NCI-H69 (cell line): Measurements from ENCODE around the gene PPWD1.
A peak's percentile ranks its signal among the peaks of the same experiment; 100 is the strongest.
"Not testable (repeated sequence)": the region's sequence is repeated elsewhere in the genome, so short reads cannot be mapped to it uniquely, and the experiment has no call there.

Source experiments
- DNase-seq: peaks from one replicate; lab custom pipeline; 2025; lab: John Stamatoyannopoulos, UW

Gene PPWD1

GRCh38 chr5:65562731-65563701 is at the start of gene PPWD1, which contains the start of gene CENPK:
TSS of gene PPWD1 (plus strand) at chr5:65563296. CDS start at chr5:65563311, 15 bp downstream.
TSS of gene CENPK (minus strand) at chr5:65563168. CDS start at chr5:65554907, 8,261 bp downstream.
- peak; percentile 99 for DNase-seq

- no peak for DNase-seq
Measured at GRCh38 chr5:65525726-65526125, 37.4 kb upstream of the PPWD1 start.

DNA sequence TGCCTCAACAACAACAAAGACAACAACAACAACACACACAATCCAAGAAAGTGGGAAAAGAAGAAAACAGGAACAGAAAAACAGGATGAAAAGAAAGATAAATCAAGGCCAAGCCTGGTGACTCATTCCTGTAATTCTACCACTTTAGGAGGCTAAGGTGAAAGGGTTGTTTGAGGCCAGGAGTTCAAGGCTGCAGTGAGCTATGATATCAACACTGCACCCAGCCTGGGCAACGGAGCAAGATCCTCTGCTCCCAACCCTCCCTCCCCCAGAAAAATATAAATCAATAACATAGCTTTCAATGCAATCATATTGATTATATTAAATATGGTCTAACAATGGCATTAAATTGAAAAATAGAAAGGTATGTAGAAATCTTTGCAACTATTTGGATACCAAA is 32.2 kb upstream of the PPWD1 start:
- DNase-seq: no peak

DNA sequence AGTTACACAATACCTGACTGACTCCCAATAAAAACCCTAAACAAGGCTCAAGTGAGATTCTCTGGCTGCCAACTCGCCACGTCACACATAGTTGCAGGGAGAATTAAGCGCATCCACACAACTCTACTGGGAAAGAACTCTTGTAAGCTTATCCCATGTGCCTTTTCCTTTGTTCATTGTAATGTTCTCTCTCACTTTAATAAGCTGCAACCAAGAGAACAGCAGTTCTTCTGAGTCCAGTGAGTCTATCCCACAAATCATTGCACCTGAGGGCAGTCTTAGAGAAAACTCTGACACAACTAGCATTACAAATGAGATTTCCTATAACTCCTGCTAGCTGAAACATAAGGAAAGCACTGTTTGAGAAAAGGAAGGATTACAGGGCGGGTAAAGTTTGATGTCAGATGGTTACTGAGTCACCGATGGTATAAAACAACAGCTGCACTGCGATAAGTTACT is 27.5 kb upstream of the PPWD1 start:
- no peak for DNase-seq

DNA sequence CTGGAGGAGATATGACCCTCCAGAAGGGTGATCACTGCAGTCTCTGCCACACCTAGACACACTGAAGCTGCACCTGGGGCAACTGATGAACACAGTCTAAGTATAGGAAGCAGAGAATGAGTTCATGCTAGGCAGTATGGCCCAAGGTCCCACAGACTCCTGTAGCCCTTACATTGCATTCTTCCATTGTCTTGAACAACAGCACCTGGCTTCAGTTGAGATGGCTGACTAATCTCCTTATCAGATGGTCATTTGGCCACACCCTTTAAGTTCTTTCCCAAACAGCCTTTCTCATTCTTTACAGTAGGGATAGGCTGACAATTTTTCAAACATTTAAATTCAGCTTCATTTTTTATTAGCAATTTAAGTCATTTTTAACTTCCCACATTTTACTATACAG is 23.3 kb upstream of the PPWD1 start:
- DNase-seq: no peak

DNA sequence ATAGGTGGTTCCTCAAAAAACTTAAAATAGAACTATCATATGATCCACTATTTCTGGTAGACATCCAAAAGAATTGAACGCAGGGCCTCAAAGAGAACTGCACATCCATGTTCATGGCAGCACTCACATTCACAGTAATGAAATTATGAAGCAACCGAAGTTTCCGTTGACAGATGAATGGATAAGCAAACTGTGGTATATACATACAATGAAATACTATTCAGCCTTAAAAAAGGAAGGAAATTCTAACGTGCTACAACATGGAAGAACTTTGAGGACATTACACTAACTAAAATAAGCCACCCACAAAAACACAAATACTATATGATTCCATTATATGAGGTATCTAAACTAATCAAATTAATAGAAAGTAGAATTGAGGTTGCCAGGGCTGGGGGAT is 18.6 kb upstream of the PPWD1 start:
- no peak for DNase-seq

DNA sequence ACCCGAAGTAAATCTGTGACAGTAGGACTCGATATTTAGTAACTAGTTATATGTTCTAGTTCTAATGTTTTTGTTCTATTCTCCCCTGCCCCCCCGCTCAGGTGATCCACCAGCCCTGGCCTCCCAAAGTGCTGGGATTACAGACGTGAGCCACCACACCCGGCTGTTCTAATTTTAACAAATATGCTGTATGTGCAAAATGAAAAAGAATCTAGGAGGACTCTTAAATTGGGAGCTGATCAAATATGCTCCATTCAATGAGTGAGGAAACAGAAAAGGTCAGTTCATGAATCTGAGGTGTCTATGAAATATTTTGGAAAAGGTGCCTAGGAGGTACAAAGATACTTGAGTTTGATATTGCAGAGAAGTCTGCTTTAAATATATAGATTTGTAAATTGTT is 17.0 kb upstream of the PPWD1 start:
- no peak for DNase-seq

- no peak for DNase-seq
Measured at GRCh38 chr5:65548281-65548680, 14.8 kb upstream of the PPWD1 start.

DNA sequence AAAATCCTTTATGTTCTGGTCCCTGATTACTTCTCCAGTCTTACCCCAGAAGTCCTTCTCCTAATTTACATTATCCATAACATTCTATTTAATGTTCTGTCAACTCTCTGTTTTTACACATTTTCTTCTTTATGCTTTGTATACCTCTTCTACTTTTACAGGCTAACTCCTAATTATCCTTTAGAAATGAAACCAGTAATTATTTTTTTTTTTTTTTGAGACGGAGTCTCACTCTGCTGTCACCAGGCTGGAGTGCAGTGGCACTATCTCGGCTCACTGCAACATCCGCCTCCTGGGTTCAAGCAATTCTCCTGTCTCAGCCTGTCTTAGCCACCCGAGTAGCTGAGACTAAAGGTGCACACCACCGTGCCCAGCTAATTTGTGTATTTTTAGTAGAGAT is 9.2 kb upstream of the PPWD1 start:
- DNase-seq: peak; percentile 69

DNA sequence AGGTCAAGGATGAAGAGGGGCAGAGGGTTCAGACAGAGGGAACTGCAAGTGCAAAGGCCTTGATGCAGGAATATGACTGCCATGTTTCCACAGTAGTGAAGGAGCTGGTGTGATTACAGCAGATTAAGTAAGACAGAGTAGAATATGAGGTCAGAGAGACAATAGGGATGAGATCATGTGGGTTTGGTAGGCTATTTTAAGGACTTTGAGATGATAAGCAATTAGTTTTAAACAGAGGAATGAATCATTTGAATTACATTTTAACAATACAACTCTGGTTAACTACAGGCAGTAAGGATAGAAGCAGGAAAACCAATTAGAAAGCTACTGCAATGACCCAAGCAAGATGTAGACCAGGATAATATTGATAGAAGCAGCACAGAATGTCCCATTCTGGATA is 7.8 kb upstream of the PPWD1 start:
- DNase-seq: peak; percentile 44

- DNase-seq: no peak
Measured at GRCh38 chr5:65556181-65556580, 6.9 kb upstream of the PPWD1 start.

- DNase-seq: no peak
Measured at GRCh38 chr5:65556718-65557117, 6.4 kb upstream of the PPWD1 start.

DNA sequence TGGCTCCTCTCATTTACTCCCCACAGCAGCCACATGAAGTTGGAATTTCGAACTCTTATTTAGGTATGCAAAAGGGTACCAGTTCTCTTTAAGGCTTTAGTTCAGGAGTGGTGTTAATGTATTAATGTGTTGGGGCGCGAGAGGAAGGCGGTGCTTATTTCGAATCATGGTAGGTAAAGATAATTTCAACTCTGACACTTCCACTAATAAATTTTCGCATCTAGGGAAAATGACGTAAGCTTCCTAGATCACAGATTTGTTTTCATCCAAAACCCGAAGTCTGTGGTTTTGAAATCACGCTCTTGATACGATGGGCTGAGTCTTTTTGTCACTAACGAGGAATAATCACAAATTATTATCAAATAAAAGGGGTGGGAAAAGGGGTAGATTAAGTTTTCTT is 681 bp downstream of the PPWD1 start:
- DNase-seq: peak; percentile 49

DNA sequence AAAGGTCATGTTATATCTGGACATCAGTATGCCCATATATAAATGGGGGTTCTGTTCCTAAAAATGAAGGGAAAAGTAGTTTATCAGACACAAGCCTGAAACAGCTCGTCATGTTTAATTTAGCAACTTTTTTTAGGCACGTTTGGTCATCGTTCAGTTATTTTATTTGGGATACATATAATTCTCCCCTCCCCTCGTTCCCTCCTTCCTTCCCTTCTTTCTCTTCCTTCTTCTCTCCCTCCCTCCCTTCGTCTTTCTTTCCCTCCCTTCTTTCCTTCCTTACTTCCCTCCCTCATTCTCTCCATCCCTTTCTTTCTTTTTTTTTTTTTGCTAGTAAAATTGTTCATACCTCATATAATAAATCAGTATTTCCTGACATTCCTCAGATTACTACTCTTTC is 3.4 kb downstream of the PPWD1 start:
- DNase-seq: no peak

DNA sequence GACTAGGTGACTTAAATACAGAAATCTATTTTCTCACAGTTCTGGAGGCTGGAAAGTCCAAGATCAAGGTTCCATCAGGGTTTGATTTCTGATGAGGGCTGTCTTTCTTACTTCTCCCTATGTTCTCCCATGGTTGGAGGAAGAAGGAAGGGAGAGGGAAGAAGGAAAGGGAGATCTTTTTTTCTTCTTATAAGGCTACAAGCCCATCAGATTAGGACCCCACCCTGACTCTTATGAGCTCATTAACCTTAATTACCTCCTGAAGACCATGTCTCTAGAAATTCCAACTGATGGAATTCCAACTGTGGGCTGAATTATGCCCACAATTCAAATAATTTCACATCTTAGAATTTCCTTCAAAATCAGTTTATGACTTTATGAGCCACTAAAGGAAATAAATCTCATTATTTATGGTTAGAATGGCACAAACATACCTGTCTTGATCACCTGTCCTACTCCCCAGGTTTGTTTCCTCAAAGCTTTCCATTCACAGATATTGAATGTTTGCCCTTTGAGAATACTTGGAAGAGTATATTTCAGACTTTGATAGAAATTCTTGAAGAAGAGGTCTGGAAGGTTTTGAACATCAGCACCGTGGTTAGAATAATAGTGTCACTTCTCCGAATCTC is 7.6 kb downstream of the PPWD1 start:
- DNase-seq: no peak

DNA sequence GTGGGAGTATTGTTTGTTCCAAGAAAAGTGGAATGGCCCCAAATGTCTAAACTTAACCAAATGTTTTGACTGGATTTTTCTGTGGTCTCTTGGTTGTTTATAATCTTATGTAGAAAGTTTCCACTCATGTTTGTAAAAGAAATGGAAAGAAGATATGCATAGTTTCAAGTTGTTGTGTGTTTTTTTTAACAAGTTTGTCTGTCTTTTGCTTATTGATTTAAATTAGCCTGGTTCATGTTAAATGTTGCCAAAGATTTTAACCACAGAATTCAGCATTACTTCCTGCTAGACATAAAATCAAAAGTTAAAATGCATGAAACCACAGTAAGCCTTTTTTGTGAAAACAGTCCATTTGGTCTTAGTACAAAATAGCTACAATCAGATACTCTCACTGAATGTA is 14.0 kb downstream of the PPWD1 start:
- DNase-seq: no peak

DNA sequence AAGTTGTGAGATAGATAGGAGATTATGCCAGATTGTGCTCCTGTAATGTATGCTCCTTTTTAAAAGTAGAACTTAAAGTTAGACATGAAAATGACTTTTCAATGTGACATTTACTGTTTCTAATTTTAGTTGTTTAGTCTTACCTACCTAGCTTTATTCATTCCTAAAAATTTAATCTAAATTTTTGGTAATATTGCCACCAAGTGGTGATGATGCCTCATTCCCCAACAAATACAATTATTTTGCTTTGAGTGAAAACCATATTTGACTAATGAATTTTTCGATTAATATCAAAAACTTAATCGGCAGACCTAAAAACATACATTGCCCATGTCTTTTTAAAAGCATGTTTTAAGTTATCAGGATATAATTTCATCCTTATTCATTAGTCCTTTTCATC is 25.6 kb downstream of the PPWD1 start:
- no peak for DNase-seq

GRCh38 chr5:65601761-65602160 is 38.7 kb downstream of the PPWD1 start:
- DNase-seq: not testable (repeated sequence)

- peak; percentile 23 for DNase-seq
Measured at GRCh38 chr5:65611524-65611923, 48.4 kb downstream of the PPWD1 start.

DNA sequence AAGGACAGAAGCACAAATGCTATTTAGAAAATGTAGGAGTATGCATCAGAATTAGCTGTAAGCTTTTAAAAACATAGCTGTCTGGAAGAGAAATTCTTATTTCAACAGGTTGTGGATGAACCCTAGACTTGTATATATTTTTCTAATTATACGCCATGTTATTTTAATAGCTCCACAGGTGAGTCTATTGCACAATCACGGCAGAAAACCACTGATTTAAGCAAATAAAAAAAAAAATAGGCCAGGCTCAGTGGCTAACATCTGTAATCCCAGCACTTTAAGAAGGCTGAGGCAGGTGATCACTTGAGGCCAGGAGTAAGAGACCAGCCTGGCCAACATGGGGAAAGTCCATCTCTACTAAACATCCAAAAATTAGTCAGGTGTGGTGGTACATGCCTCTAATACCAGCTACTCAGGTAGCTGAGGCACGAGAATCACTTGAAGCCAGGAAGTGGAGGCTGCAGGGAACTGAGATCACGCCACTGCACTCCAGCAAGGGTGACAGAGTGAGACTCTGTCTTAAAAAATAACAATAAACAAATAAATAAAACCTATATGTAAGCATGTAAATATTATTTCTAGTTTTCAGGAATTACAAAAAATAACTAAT is 49.3 kb downstream of the PPWD1 start:
- DNase-seq: no peak

GRCh38 chr5:65620021-65620420 is 56.9 kb downstream of the PPWD1 start:
- no peak for DNase-seq

DNA sequence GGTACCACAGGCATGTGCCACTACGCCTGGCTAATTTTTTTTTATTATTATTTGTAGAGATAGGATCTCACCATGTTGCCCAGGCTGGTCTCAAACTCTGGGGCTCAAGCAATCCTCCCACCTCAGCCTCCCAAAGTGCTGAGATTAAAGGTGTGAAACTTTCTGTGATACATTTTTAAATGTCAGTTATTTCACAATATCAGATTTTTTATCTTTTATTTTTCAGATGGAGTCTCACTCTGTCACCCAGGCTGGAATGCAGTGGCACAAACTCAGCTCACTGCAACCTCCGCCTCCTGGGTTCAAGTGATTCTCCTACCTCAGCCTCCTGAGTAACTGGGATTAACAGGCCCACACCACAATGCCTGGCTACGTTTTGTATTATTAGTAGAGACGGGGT is 58.9 kb downstream of the PPWD1 start:
- not testable (repeated sequence) for DNase-seq

GRCh38 chr5:65623482-65623881 is 60.4 kb downstream of the PPWD1 start:
- peak; percentile 30 for DNase-seq
